ENCODE measurements around the gene ERC2. TPM values are rescaled to one million over a fixed set of nuclear protein-coding genes. Genes with fewer than 3 reads are reported as not detected.

The ERC2 gene
- total and polyA plus RNA-seq, 12 donors, result 0.22 to 4.2 (median 1.7) TPM

- Histone ChIP-seq H3K4me1 (no peaks in the 10 kb centered on the region), H3K27ac (no peak overlapping the region), H3K9me3 (no peaks in the 10 kb centered on the region), H3K36me3 (no peaks in the 10 kb centered on the region), H3K4me3 (no peak overlapping the region), H3K27me3 (peaks cover 0 to 17% (median 0%) of the 10 kb centered on the region in 7 donors)
- ATAC-seq (no peak), DNase-seq (no peak)
- no peak for TF ChIP-seq CTCF (IDR thresholded peaks at IDR 0.05)
- intact Hi-C loops (cut with DNase I), result no loop called here
- 58 to 64% methylated on average over 9 of the region's 9 CpGs for WGBS, 2 donors
These were observed 882.4 kb downstream of the ERC2 start for GRCh38 chr3:55585856-55586255.

GRCh38 chr3:55584716-55585368 lies 883.4 kb downstream of the ERC2 start:
- TF ChIP-seq CTCF (IDR thresholded peaks at IDR 0.05), result no peak
- ATAC-seq (no peak), DNase-seq (no peak)
- no peaks in the 10 kb centered on the region for H3K9me3 ChIP-seq
- no peak overlapping the region for H3K4me3 ChIP-seq
- WGBS, 2 donors, result 76 to 80% methylated on average over 15 of the region's 15 CpGs
- no peak overlapping the region for H3K27ac ChIP-seq
- H3K36me3 ChIP-seq, result no peaks in the 10 kb centered on the region
- peaks cover 0 to 17% (median 0%) of the 10 kb centered on the region in 7 donors for H3K27me3 ChIP-seq
- intact Hi-C loops (cut with DNase I), result no loop called here
- H3K4me1 ChIP-seq, result no peaks in the 10 kb centered on the region

GRCh38 chr3:55584030-55584429 lies 884.2 kb downstream of the ERC2 start:
- no peak for TF ChIP-seq CTCF (IDR thresholded peaks at IDR 0.05)
- H3K27me3 ChIP-seq, result peaks cover 0 to 17% (median 0%) of the 10 kb centered on the region in 7 donors
- intact Hi-C loops (cut with DNase I), result no loop called here
- H3K27ac ChIP-seq, result no peak overlapping the region
- DNase-seq, result no peak
- H3K4me3 ChIP-seq, result no peak overlapping the region
- H3K36me3 ChIP-seq, result no peaks in the 10 kb centered on the region
- no peaks in the 10 kb centered on the region for H3K4me1 ChIP-seq
- no peak for ATAC-seq
- no peaks in the 10 kb centered on the region for H3K9me3 ChIP-seq
- 68 to 83% methylated on average over 3 of the region's 3 CpGs for WGBS, 2 donors

GRCh38 chr3:55583475-55583874 lies 884.8 kb downstream of the ERC2 start:
- no peak overlapping the region for H3K27ac ChIP-seq
- H3K4me3 ChIP-seq, result no peak overlapping the region
- 65 to 73% methylated on average over 3 of the region's 3 CpGs for WGBS, 2 donors
- no peak for ATAC-seq
- no peak for TF ChIP-seq CTCF (IDR thresholded peaks at IDR 0.05)
- no peak for DNase-seq
- no peaks in the 10 kb centered on the region for H3K9me3 ChIP-seq
- H3K36me3 ChIP-seq, result no peaks in the 10 kb centered on the region
- no peaks in the 10 kb centered on the region for H3K4me1 ChIP-seq
- peaks cover 0 to 17% (median 0%) of the 10 kb centered on the region in 7 donors for H3K27me3 ChIP-seq
- intact Hi-C loops (cut with DNase I), result no loop called here

All from heart right ventricle (tissue), 16 donors.